Panc1 (cell line): ENCODE data around the gene SPATA6L. TPM values are rescaled to one million over a fixed set of nuclear protein-coding genes. Genes with fewer than 3 reads are reported as not detected.
A peak's percentile ranks its signal among the peaks of the same experiment; 100 is the strongest.

Source experiments
- ATAC-seq: fragments of 200-7000 bp; cut with Tn5 transposase; 2 replicates; pipeline ENCODE4 v1.9.1; 2020; ENCODE audit warnings: mild to moderate bottlenecking, moderate library complexity
- BruUV-seq: library from RNA; stranded (reverse); fragments of 400-500 nt; replicated peaks from 2 replicates; lab custom pipeline; 2021; lab: Mats Ljungman, UMichigan
- CTCF ChIA-PET: fragments of 300-600 bp; sonication (Branson Sonifier 250); formaldehyde crosslinking; loops from one replicate; lab custom pipeline; 2022; ENCODE audit warnings: antibody characterized with exemption; lab: Charles Lee
- POLR2A ChIA-PET: fragments of 300-600 bp; sonication (Branson Sonifier 250); formaldehyde crosslinking; loops from one replicate; lab custom pipeline; 2022; ENCODE audit warnings: antibody characterized with exemption; lab: Charles Lee
- DNase-seq: peaks from one replicate; pipeline ENCODE4 v3.0.0-alpha.2; 2010; ENCODE audit warnings: low read depth, low spot score
- H3K27ac ChIP-seq: 2 replicates; pipeline ENCODE4 v1.5.1; 2011; ENCODE audit warnings: mild to moderate bottlenecking, low read length, inconsistent platforms
- H3K27me3 ChIP-seq: fragments of 200-500 bp; sonication (Bioruptor generic); 2 replicates; pipeline ENCODE4 v1.6.0; 2014; ENCODE audit warnings: low read length, inconsistent platforms; ENCODE audit not compliant: control insufficient read depth, insufficient read depth
- H3K36me3 ChIP-seq: fragments of 200-500 bp; sonication (Bioruptor generic); 2 replicates; pipeline ENCODE4 v1.5.1; 2014; ENCODE audit warnings: inconsistent platforms, mild to moderate bottlenecking, low read length, moderate library complexity; ENCODE audit not compliant: control insufficient read depth, insufficient read depth
- H3K4me1 ChIP-seq: 2 replicates; pipeline ENCODE4 v1.5.1; 2011; ENCODE audit warnings: inconsistent platforms, mild to moderate bottlenecking, low read length, moderate library complexity; ENCODE audit not compliant: control insufficient read depth, insufficient read depth
- H3K4me3 ChIP-seq, 2 experiments: 2 replicates each; pipeline ENCODE4 v1.5.1; 2011 to 2012; ENCODE audit warnings: low read depth in 2 of 2, low read length in 2 of 2, mild to moderate bottlenecking in 2 of 2, inconsistent platforms in 1 of 2, moderate library complexity in 1 of 2
- H3K9me3 ChIP-seq: fragments of 200-500 bp; sonication (Bioruptor generic); 2 replicates; pipeline ENCODE4 v1.5.1; 2014; ENCODE audit warnings: low read depth, mild to moderate bottlenecking, inconsistent platforms, low read length, moderate library complexity; ENCODE audit not compliant: control insufficient read depth, insufficient read depth
- POLR2AphosphoS5 ChIP-seq: IDR thresholded peaks from 2 replicates; pipeline ENCODE4 v1.6.1; 2012; ENCODE audit warnings: mild to moderate bottlenecking, low read depth, low read length, moderate library complexity
- REST ChIP-seq, 2 experiments: IDR thresholded peaks; 2 replicates each; pipeline ENCODE4 v1.6.1; 2011 to 2012; ENCODE audit warnings: low read depth in 2 of 2, control low read depth in 1 of 2, low read length in 1 of 2, mild to moderate bottlenecking in 1 of 2, moderate library complexity in 1 of 2; ENCODE audit not compliant: insufficient read depth in 1 of 2
- SIN3A ChIP-seq: IDR thresholded peaks from 2 replicates; pipeline ENCODE4 v1.6.1; 2012; ENCODE audit warnings: low read depth, mild to moderate bottlenecking, low read length, moderate library complexity, borderline replicate concordance; ENCODE audit not compliant: insufficient read depth
- TCF7L2 ChIP-seq: IDR thresholded peaks from 2 replicates; pipeline ENCODE4 v1.6.1; 2011; ENCODE audit warnings: mild to moderate bottlenecking, low read depth, low read length, inconsistent platforms
- in situ Hi-C: cut with HindIII; loops from 2 replicates; pipeline ENCODE4 v1.10.0; 2016; ENCODE audit warnings: low sequenced_read_pairs, low pct_unique_long_range_greater_than_20kb
- intact Hi-C: fragments of 100-400 bp; cut with micrococcal nuclease; formaldehyde crosslinking; loops from one replicate; pipeline ENCODE4 v1.10.0; 2022; ENCODE audit not compliant: unreplicated experiment
- total RNA-seq: library from RNA; stranded (reverse); gene quantifications from one replicate; pipeline ENCODE4 v1.2.1, GENCODE V29; 2021; ENCODE audit not compliant: unreplicated experiment
- TF ChIP-seq, protein P1 (sequence below): fragments of 450-650 bp; IDR thresholded peaks from 2 replicates; pipeline ENCODE4 v1.5.1; 2017; ENCODE audit warnings: mild to moderate bottlenecking

The SPATA6L gene
- total RNA-seq, 1 experiment from 2014 or later = 0.13 TPM

DNA sequence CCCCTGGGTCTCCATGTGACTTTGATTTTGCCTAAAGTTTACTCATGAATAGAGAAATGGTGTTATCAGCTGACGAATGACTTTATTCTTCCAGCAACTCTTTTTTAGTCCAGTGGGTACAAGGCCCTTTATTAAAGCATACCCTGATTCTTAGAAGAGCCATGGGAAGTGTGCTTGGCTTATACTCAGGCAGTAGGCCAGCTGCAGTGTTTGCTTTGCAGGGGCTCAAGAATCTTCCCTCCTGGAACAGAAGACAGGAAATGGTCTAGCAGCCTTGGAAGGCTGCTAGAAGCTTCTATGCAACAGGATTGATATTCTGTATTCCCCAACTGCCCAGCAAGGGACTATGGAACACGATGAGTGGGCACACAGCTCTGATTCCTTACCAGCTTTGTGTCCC is 77.6 kb downstream of the SPATA6L start:
- no peaks in the 10 kb centered on the region for H3K27me3 ChIP-seq
- in situ Hi-C loops (no loop called here), intact Hi-C loops (no loop called here)
- H3K4me1 ChIP-seq = no peaks in the 10 kb centered on the region
- ATAC-seq (no peak), DNase-seq (no peak)
- ChIA-PET CTCF (no interaction called here), POLR2A (no interaction called here)
- no peaks in the 10 kb centered on the region for H3K36me3 ChIP-seq
- no peak for TF ChIP-seq TCF7L2
- TF ChIP-seq POLR2AphosphoS5 = no peak
- no peak for TF ChIP-seq SIN3A
- TF ChIP-seq, protein P1, sequence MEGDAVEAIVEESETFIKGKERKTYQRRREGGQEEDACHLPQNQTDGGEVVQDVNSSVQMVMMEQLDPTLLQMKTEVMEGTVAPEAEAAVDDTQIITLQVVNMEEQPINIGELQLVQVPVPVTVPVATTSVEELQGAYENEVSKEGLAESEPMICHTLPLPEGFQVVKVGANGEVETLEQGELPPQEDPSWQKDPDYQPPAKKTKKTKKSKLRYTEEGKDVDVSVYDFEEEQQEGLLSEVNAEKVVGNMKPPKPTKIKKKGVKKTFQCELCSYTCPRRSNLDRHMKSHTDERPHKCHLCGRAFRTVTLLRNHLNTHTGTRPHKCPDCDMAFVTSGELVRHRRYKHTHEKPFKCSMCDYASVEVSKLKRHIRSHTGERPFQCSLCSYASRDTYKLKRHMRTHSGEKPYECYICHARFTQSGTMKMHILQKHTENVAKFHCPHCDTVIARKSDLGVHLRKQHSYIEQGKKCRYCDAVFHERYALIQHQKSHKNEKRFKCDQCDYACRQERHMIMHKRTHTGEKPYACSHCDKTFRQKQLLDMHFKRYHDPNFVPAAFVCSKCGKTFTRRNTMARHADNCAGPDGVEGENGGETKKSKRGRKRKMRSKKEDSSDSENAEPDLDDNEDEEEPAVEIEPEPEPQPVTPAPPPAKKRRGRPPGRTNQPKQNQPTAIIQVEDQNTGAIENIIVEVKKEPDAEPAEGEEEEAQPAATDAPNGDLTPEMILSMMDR = no peak
- TF ChIP-seq REST (IDR thresholded peaks at IDR 0.05; ENCODE audit: insufficient read depth in 1 of 2, low read depth in 2 of 2, low read length in 1 of 2) = no peak
- no peak overlapping the region for H3K27ac ChIP-seq
- no TSS peak for BruUV-seq
- H3K9me3 ChIP-seq = no peaks in the 10 kb centered on the region
- no peak overlapping the region for H3K4me3 ChIP-seq

DNA sequence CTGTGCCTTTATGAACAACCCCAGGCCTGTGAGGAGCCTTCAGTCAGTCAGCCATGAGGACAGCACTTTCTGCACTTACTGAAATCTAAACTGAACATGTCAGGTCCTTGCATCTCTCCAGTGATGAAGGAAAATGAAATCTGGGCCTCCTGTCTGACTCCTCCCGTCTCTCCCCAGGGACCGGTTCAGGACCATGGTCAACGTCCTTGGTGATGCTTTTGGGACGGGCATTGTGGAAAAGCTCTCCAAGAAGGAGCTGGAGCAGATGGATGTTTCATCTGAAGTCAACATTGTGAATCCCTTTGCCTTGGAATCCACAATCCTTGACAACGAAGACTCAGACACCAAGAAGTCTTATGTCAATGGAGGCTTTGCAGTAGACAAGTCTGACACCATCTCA is 81.1 kb downstream of the SPATA6L start:
- CTCF ChIA-PET = no interaction called here
- in situ Hi-C loops = no loop called here
- no TSS peak for BruUV-seq

More for the DNA sequence above, 81.1 kb downstream of the SPATA6L start:
- no peak for DNase-seq
- no peaks in the 10 kb centered on the region for H3K36me3 ChIP-seq
- intact Hi-C loops = no loop called here
- TF ChIP-seq REST (IDR thresholded peaks at IDR 0.05; ENCODE audit: insufficient read depth in 1 of 2, low read depth in 2 of 2, low read length in 1 of 2) = peak in 1 of 2 experiments; percentile 49; a peak in 1 of 4 replicates
- TF ChIP-seq, protein P1 = no peak
- POLR2A ChIA-PET = no interaction called here
- no peak overlapping the region for H3K4me3 ChIP-seq
- no peaks in the 10 kb centered on the region for H3K9me3 ChIP-seq
- ATAC-seq = no peak
- H3K27ac ChIP-seq = no peak overlapping the region
- H3K27me3 ChIP-seq = no peaks in the 10 kb centered on the region
- H3K4me1 ChIP-seq = no peaks in the 10 kb centered on the region
